Adrenal gland (tissue), 5 donors: ENCODE measurements around the gene ATP8A2.

Source experiments
- POLR2A ChIP-seq, 2 donors: fragments of 450-650 bp; IDR thresholded peaks; one replicate each; pipeline ENCODE4 v1.6.1; 2017; ENCODE audit warnings: antibody characterized with exemption in 2 of 2, mild to moderate bottlenecking in 2 of 2, moderate library complexity in 1 of 2
- TF ChIP-seq, protein P1 (sequence below), 6 experiments: fragments of 450-650 bp in 4 of 6; fragments of 200-600 bp in 2 of 6; sonication (generic) in 1 of 6; IDR thresholded peaks; 1 replicate in 5 of 6; 2 replicates in 1 of 6; pipeline versions ENCODE4 v1.5.1 to v1.8.0; 2016 to 2021; ENCODE audit warnings: antibody characterized with exemption in 6 of 6, mild to moderate bottlenecking in 2 of 6, moderate library complexity in 1 of 6
- donor health status: DM: no; HTN: no; CAD: no.

DNA sequence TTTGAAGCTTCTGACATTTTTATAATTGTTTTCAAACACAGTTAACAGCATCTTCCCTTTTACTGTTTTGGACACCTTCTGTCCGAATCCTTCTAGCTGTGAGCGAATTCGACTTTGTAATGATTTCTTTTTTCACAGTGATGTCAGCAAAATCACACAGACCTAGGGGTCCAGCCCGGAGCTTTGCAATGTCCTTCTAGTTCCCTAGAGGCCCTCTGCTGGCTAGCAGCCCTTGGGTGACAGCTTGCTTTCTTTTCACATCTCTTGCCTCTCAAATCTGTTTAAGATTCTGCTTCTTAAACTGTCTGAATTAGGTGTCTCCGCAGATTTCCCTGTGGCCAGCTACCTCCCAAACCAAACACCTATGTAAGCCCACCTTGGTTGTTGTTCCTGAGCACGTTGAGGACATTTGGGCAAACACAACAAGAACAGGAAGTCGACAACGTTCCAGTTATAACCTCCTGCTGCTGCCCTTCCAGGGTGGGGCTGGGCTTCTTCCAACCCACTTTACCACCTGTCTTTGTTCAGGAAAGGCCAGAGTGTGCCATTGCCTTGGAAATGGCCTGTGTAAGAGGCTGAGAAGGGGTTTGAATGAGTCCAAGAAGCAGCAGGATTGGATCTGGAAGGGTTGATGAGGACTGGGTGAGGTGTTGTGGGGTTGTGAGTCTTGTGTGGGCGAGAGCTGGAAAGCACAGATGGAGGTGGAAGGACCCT, 123.1 kb downstream of the ATP8A2 start:
- TF ChIP-seq POLR2A (IDR thresholded peaks at IDR 0.05): no peak
- TF ChIP-seq, protein P1, sequence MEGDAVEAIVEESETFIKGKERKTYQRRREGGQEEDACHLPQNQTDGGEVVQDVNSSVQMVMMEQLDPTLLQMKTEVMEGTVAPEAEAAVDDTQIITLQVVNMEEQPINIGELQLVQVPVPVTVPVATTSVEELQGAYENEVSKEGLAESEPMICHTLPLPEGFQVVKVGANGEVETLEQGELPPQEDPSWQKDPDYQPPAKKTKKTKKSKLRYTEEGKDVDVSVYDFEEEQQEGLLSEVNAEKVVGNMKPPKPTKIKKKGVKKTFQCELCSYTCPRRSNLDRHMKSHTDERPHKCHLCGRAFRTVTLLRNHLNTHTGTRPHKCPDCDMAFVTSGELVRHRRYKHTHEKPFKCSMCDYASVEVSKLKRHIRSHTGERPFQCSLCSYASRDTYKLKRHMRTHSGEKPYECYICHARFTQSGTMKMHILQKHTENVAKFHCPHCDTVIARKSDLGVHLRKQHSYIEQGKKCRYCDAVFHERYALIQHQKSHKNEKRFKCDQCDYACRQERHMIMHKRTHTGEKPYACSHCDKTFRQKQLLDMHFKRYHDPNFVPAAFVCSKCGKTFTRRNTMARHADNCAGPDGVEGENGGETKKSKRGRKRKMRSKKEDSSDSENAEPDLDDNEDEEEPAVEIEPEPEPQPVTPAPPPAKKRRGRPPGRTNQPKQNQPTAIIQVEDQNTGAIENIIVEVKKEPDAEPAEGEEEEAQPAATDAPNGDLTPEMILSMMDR (IDR thresholded peaks at IDR 0.05): no peak
